HG03342 (cell line): ENCODE measurements around the gene DNAH7.
A peak's percentile ranks its signal among the peaks of the same experiment; 100 is the strongest.
"Not testable (repeated sequence)": the region's sequence is repeated elsewhere in the genome, so short reads cannot be mapped to it uniquely, and the experiment has no call there.

Source experiments
- ATAC-seq: cut with Tn5 transposase; IDR thresholded peaks from one replicate; pipeline ENCODE4 v1.9.1; 2021; ENCODE audit warnings: mild to moderate bottlenecking, moderate library complexity; ENCODE audit not compliant: unreplicated experiment

DNAH7 gene

GRCh38 chr2:195734931-195735330, 333.7 kb downstream of the DNAH7 start:
- no peak for ATAC-seq

GRCh38 chr2:195734395-195734794, 334.2 kb downstream of the DNAH7 start:
- no peak for ATAC-seq

GRCh38 chr2:195733831-195734230, 334.8 kb downstream of the DNAH7 start:
- ATAC-seq = no peak

- ATAC-seq = no peak
These were observed 336.1 kb downstream of the DNAH7 start for GRCh38 chr2:195732574-195732973.

DNA sequence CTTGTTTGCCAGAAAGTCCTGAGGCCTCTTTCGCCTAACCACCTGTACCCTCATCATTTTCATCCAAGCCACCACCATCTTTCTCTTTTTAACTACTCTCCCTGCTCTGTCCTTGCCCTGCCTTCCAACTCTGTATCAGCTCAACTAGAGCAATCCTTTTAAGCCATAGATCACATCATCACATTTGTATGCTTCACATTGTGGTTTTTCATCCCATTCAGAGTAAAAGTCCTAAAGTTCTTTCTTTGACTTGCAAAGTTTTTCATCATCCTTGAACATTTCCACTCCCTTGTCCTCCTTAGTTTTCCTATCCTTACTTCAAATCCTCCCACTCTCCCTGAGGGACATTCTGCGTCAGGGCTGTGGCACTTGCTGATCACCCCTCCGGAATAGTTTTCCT, 337.7 kb downstream of the DNAH7 start:
- no peak for ATAC-seq

GRCh38 chr2:195727106-195727505, 341.5 kb downstream of the DNAH7 start:
- no peak for ATAC-seq

DNA sequence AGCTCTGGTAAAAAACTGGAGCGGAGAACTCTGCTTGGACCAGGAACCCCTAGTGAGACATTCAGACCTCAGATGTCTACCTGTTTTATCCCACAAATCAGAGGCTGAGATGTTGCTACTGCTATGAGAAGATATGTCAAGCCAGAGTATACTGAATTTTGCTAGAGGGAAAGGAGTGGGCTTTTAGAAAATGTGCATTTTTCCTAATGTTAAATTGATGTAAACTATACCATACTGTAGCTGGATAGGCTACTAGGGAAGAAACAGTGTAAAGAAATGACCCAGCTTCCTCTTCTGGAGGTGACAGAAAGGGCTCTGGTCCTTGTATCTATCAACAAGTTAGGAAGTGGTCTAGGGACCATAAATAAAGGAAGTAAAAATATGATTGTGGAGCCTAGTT, 346.6 kb downstream of the DNAH7 start:
- no peak for ATAC-seq

GRCh38 chr2:195721042-195721441, 347.6 kb downstream of the DNAH7 start:
- ATAC-seq = no peak

GRCh38 chr2:195716466-195716865, 352.2 kb downstream of the DNAH7 start:
- ATAC-seq = no peak

- peak; percentile 40 for ATAC-seq
These were observed 357.2 kb downstream of the DNAH7 start for GRCh38 chr2:195711478-195711877.

DNA sequence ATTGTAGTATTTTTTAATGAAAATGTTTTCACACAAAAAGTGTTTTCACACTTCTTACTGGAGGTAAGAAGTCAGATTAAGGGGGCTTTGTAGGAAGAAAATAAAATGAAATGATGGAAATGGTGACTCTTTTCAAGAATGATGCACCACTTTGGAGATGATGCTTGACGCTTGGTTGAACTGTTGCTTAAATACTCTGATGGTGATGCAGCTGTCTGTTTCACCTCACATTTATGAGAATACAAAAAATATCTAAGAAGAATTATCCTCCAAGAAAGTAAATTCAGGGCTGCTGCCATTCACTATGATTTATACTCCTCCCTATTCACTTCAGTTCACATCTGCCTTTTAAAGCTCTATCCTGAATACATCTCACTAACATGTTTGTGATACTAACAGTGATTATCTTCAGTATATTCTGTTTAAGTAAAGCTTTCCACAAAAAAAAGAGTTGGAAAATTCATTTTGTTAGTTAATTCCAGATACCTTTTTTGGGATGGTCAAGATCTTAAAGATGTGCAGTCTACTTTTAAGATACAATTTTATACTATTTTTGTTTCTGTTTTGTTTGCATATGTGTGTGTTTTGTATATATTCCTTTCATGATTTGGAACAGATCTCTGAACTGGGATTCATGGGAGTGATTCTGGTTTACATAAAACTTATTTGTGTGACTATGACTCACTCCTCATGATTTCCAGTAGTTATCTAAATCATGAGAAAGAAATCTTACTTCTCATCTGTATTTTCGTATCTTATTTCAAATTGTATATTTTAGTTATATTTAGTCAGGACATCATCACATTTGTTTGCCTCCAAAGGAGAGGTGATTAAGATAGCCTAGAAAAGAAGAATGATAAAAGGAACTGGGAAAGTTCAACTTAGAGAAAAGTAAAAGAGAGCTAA, 358.5 kb downstream of the DNAH7 start:
- ATAC-seq = no peak

GRCh38 chr2:195706161-195706900, 362.3 kb downstream of the DNAH7 start:
- no peak for ATAC-seq

DNA sequence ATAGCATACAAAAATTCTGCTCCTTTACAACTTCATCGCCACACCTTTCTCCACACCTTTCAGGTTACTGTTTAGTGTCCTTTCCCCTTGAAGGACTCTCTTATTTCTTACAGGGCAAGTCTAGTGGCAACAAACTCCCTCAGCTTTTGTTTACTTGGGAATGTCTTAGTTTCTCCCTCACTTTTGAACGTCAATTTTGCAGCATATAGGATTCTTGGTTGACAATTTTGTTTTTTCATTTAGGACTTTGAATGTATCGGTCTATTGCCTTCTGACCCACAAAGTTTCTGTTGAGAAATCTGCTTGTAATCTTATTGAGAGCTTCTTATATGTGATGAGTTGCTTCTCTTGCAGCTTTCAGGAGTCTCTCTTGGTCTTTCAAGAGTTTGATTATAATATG, 368.2 kb downstream of the DNAH7 start:
- ATAC-seq = no peak

DNA sequence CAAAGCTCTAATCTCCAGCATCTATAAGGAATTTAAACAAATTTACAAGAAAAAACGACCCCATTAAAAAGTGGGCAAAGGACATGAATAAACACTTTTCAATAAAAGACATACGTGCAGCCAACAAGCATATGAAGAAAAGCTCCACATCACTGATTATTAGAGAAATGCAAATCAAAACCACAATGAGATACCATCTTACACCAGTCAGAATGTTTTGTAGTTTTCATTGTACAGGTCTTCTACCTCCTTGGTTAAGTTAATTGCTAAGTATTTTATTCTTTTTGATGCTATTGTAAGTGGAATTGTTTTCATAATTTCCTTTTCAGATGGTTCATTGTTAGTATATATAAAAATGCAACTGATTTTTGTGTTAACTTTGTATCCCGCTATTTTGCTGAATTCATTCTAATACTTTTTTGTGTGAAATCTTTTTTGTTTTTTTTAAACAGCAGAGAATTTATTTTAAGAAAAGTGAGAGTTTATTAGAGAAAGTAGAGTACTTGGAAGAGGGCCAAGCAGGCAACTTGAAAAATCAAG, 370.9 kb downstream of the DNAH7 start:
- no peak for ATAC-seq

GRCh38 chr2:195696012-195696411, 372.6 kb downstream of the DNAH7 start:
- ATAC-seq = no peak

DNA sequence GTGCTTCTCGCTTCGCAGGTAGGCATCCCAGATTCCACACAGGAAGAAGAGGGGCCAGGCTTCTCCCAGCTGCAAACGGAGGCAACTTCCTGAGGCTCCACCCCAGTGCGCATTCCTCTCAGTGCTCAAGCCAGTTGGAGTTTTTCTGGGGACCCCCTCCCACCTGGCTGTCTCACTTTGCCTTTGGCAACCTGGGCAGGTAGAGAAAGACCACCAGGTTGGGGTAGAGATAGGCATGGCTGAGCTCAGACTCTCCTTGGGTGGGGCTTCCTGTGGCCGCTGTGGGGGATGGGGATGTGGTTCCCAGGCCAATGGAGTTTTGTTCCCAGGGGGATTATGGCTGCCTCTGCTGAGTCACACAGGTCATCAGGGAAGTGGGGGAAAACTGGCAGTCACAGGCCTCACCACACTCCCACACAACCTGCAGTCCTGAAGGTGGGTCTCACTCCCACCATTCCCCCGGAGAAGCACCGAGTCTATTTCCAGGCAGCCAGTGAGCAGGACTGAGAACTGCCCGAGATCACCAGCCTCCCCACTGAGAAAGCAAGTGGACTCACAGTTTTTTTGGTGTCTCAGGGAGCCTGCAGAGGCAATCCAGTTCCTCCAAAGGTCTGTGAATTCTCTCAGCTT, 373.5 kb downstream of the DNAH7 start:
- no peak for ATAC-seq

DNA sequence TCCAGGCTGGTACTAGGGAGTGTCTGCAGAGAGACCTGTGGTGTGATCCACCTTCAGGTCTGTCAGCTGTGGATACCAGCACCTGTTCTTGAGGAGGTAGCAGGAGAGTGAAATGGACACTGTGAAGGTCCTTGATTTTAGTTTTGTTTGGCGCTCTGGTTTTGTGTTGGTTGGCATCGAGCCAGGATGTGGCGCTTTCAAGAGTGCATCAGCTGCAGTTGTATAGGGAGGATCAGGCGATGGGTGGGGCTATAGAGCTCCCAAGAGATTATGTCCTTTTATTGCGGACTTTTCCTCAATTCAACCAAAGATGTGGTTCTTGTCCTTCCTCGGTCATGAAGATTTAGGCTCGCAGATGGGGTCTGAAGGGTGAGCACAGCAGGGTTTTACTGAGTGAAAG, 374.1 kb downstream of the DNAH7 start:
- no peak for ATAC-seq

- ATAC-seq = not testable (repeated sequence)
These were observed 376.1 kb downstream of the DNAH7 start for GRCh38 chr2:195692531-195692930.
